IMR-90 (cell line): Measurements from ENCODE around the gene TMEM163. TPM values are rescaled to one million over a fixed set of nuclear protein-coding genes. Genes with fewer than 3 reads are reported as not detected.

Experiments
- ATAC-seq: fragments of 200-7000 bp; cut with Tn5 transposase; 2 replicates; pipeline ENCODE4 v1.9.1; 2020; ENCODE audit warnings: low read depth, mild to moderate bottlenecking, moderate library complexity
- BruUV-seq: library from RNA; stranded (reverse); fragments of 400-500 nt; replicated peaks from 2 replicates; lab custom pipeline; 2021; lab: Mats Ljungman, UMichigan
- CTCF ChIA-PET: fragments of 300-600 bp; formaldehyde crosslinking; extraction: SDS; loops from one replicate; lab custom pipeline; 2021; ENCODE audit warnings: antibody characterized with exemption; lab: Yijun Ruan, JAX
- POLR2A ChIA-PET: fragments of 300-600 bp; sonication (Branson Sonifier 250); formaldehyde crosslinking; loops from one replicate; lab custom pipeline; 2022; ENCODE audit warnings: antibody characterized with exemption; ENCODE audit not compliant: unreplicated experiment; lab: Charles Lee
- DNase-seq: peaks from one replicate; pipeline ENCODE4 v3.0.0; 2013
- H2AFZ ChIP-seq: replicated peaks from 2 replicates; pipeline ENCODE3; 2013; ENCODE audit warnings: low read length, mild to moderate bottlenecking; ENCODE audit not compliant: poor library complexity
- H2AK5ac ChIP-seq: 2 replicates; pipeline ENCODE4 v1.6.1; 2013; ENCODE audit warnings: low read depth, low read length, inconsistent platforms
- H2AK9ac ChIP-seq: replicated peaks from 2 replicates; pipeline ENCODE3; 2013; ENCODE audit warnings: mild to moderate bottlenecking, low read depth, low read length, moderate library complexity; ENCODE audit not compliant: poor library complexity
- H2BK120ac ChIP-seq: 2 replicates; pipeline ENCODE4 v1.6.1; 2013; ENCODE audit warnings: low read depth, low read length, inconsistent platforms
- H2BK15ac ChIP-seq: 3 replicates; pipeline ENCODE4 v1.6.1; 2013; ENCODE audit warnings: low read depth, low read length, inconsistent platforms
- H2BK20ac ChIP-seq: 2 replicates; pipeline ENCODE4 v1.6.1; 2013; ENCODE audit warnings: low read depth, mild to moderate bottlenecking, inconsistent platforms, low read length, moderate library complexity
- H2BK5ac ChIP-seq: 2 replicates; pipeline ENCODE4 v1.6.1; 2013; ENCODE audit warnings: mild to moderate bottlenecking, low read depth, low read length, inconsistent platforms; ENCODE audit not compliant: poor library complexity, severe bottlenecking
- H3K14ac ChIP-seq: replicated peaks from 2 replicates; pipeline ENCODE4 v1.6.1; 2013; ENCODE audit warnings: low read depth, low read length, inconsistent platforms
- H3K18ac ChIP-seq: 2 replicates; pipeline ENCODE4 v1.6.1; 2013; ENCODE audit warnings: low read depth, low read length, control low read depth
- H3K23ac ChIP-seq: 2 replicates; pipeline ENCODE4 v1.6.1; 2013; ENCODE audit warnings: low read depth, low read length, inconsistent platforms
- H3K27ac ChIP-seq: 2 replicates; pipeline ENCODE4 v1.5.1; 2013; ENCODE audit warnings: mild to moderate bottlenecking, control low read depth, low read length; ENCODE audit not compliant: insufficient read depth
- H3K27me3 ChIP-seq: 2 replicates; pipeline ENCODE4 v1.6.1; 2013; ENCODE audit warnings: low read length; ENCODE audit not compliant: control insufficient read depth, insufficient read depth
- H3K36me3 ChIP-seq: 2 replicates; pipeline ENCODE4 v1.6.1; 2013; ENCODE audit warnings: low read length, mixed read lengths; ENCODE audit not compliant: control insufficient read depth, insufficient read depth
- H3K4ac ChIP-seq: 2 replicates; pipeline ENCODE4 v1.6.1; 2013; ENCODE audit warnings: low read depth, low read length, inconsistent platforms
- H3K4me1 ChIP-seq: 2 replicates; pipeline ENCODE4 v1.6.1; 2013; ENCODE audit warnings: low read length, mixed read lengths; ENCODE audit not compliant: control insufficient read depth, insufficient read depth
- H3K4me2 ChIP-seq: 2 replicates; pipeline ENCODE4 v1.6.1; 2013; ENCODE audit warnings: low read depth, mild to moderate bottlenecking, control low read depth, low read length, moderate library complexity
- H3K4me3 ChIP-seq: 2 replicates; pipeline ENCODE4 v1.5.1; 2013; ENCODE audit warnings: low read depth, mild to moderate bottlenecking, control low read depth, low read length, moderate library complexity; ENCODE audit not compliant: insufficient read depth
- H3K56ac ChIP-seq: 2 replicates; pipeline ENCODE4 v1.6.1; 2013; ENCODE audit warnings: low read length, inconsistent platforms; ENCODE audit not compliant: insufficient read depth; ENCODE audit errors: extremely low read depth
- H3K79me1 ChIP-seq, 2 experiments: 2 replicates each; pipeline ENCODE4 v1.6.1; 2013; ENCODE audit warnings: low read length in 2 of 2, inconsistent platforms in 1 of 2, low read depth in 1 of 2
- H3K9ac ChIP-seq: 2 replicates; pipeline ENCODE4 v1.6.1; 2013; ENCODE audit warnings: low read depth, low read length, control low read depth
- H3K9me1 ChIP-seq: 2 replicates; pipeline ENCODE4 v1.6.1; 2013; ENCODE audit warnings: low read length, inconsistent platforms; ENCODE audit not compliant: insufficient read depth
- H3K9me3 ChIP-seq: 2 replicates; pipeline ENCODE4 v1.6.1; 2013; ENCODE audit warnings: low read length; ENCODE audit not compliant: control insufficient read depth, insufficient read depth
- H4K20me1 ChIP-seq: 2 replicates; pipeline ENCODE4 v1.6.1; 2013; ENCODE audit warnings: low read length, inconsistent platforms; ENCODE audit not compliant: insufficient read depth
- H4K5ac ChIP-seq: 2 replicates; pipeline ENCODE4 v1.6.1; 2013; ENCODE audit warnings: mild to moderate bottlenecking, low read depth, low read length, control low read depth
- H4K8ac ChIP-seq, 2 experiments: 2 replicates each; pipeline ENCODE4 v1.6.1; 2013; ENCODE audit warnings: low read depth in 2 of 2, low read length in 2 of 2, control low read depth in 1 of 2, inconsistent platforms in 1 of 2
- H4K91ac ChIP-seq: 2 replicates; pipeline ENCODE4 v1.6.1; 2013; ENCODE audit warnings: low read depth, low read length, inconsistent platforms; ENCODE audit not compliant: insufficient read depth
- BHLHE40 ChIP-seq: fragments of 150-350 bp; IDR thresholded peaks from 2 replicates; pipeline ENCODE4 v1.6.1; 2016; ENCODE audit warnings: mild to moderate bottlenecking, low read depth, low read length
- CEBPB ChIP-seq: IDR thresholded peaks from 2 replicates; pipeline ENCODE4 v1.6.1; 2012; ENCODE audit warnings: low read depth, low read length, improper control_type of control experiment
- CHD1 ChIP-seq: IDR thresholded peaks from 2 replicates; pipeline ENCODE4 v1.6.1; 2012; ENCODE audit warnings: low read depth, low read length, improper control_type of control experiment
- FOS ChIP-seq: fragments of 150-350 bp; IDR thresholded peaks from 2 replicates; pipeline ENCODE4 v1.6.1; 2016; ENCODE audit warnings: low read depth, low read length
- MAFK ChIP-seq: IDR thresholded peaks from 2 replicates; pipeline ENCODE4 v1.6.1; 2012; ENCODE audit warnings: low read depth, low read length, improper control_type of control experiment
- MAZ ChIP-seq: IDR thresholded peaks from 2 replicates; pipeline ENCODE4 v1.6.1; 2012; ENCODE audit warnings: low read depth, mild to moderate bottlenecking, low read length, improper control_type of control experiment, moderate library complexity, borderline replicate concordance
- MXI1 ChIP-seq: IDR thresholded peaks from 2 replicates; pipeline ENCODE4 v1.6.1; 2012; ENCODE audit warnings: low read depth, mild to moderate bottlenecking, low read length, moderate library complexity, borderline replicate concordance
- NFE2L2 ChIP-seq: fragments of 150-350 bp; IDR thresholded peaks from 2 replicates; pipeline ENCODE4 v1.6.1; 2016; ENCODE audit warnings: low read depth, mild to moderate bottlenecking, low read length
- POLR2A ChIP-seq: IDR thresholded peaks from 2 replicates; pipeline ENCODE4 v1.6.1; 2012; ENCODE audit warnings: mild to moderate bottlenecking, low read depth, low read length
- RAD21 ChIP-seq: IDR thresholded peaks from 2 replicates; pipeline ENCODE4 v1.6.1; 2012; ENCODE audit warnings: low read length, improper control_type of control experiment
- RCOR1 ChIP-seq: IDR thresholded peaks from 2 replicates; pipeline ENCODE4 v1.6.1; 2012; ENCODE audit warnings: mild to moderate bottlenecking, low read length, improper control_type of control experiment; ENCODE audit not compliant: insufficient replicate concordance
- RFX5 ChIP-seq: IDR thresholded peaks from 2 replicates; pipeline ENCODE4 v1.8.0; 2012; ENCODE audit warnings: low read depth, mild to moderate bottlenecking, low read length, moderate library complexity
- SMC3 ChIP-seq: fragments of 150-350 bp; IDR thresholded peaks from 2 replicates; pipeline ENCODE4 v1.6.1; 2016; ENCODE audit warnings: low read depth, mild to moderate bottlenecking, antibody characterized with exemption, low read length, moderate library complexity
- USF2 ChIP-seq: fragments of 150-350 bp; IDR thresholded peaks from 2 replicates; pipeline ENCODE4 v1.6.1; 2017; ENCODE audit warnings: mild to moderate bottlenecking, antibody characterized with exemption, low read length, low read depth
- WGBS, 2 experiments: methylation state at CpG; one replicate each; pipeline versions ENCODE4 v1.1.5 to v1.1.7; 2013; ENCODE audit warnings: missing lambda C conversion rate in 2 of 2; ENCODE audit not compliant: insufficient read length in 1 of 2; ENCODE audit errors: extremely low coverage in 2 of 2; 5-methylcytosine and 5-hydroxymethylcytosine counted together
- dilution Hi-C: fragments of 300-500 bp; cut with HindIII; formaldehyde crosslinking; loops from one replicate; pipeline ENCODE4 v1.14.3; 2018; ENCODE audit warnings: low sequenced_read_pairs; ENCODE audit not compliant: unreplicated experiment
- in situ Hi-C: fragments of 300-500 bp; cut with MboI; formaldehyde crosslinking; loops from 3 replicates; pipeline ENCODE4 v1.14.3; 2019; ENCODE audit warnings: low sequenced_read_pairs, inconsistent platforms, mixed read lengths
- intact Hi-C: fragments of 100-400 bp; cut with micrococcal nuclease; formaldehyde crosslinking; loops from 2 replicates; pipeline ENCODE4 v1.10.0; 2022
- polyA plus RNA-seq, 3 experiments: library from polyadenylated mRNA; depleted of rRNA; stranded (reverse); fragments of >200 nt; gene quantifications; 2 replicates each; pipeline ENCODE4 v1.2.3, GENCODE V29; 2012; ENCODE audit warnings: low replicate concordance in 1 of 3
- total RNA-seq: library from RNA; depleted of rRNA; stranded (reverse); fragments of >200 nt; gene quantifications from 2 replicates; pipeline ENCODE4 v1.2.3, GENCODE V29; 2012
- TF ChIP-seq, protein P1 (sequence below): fragments of 150-350 bp; IDR thresholded peaks from 2 replicates; pipeline ENCODE4 v1.6.1; 2016; ENCODE audit warnings: low read depth, mild to moderate bottlenecking, low read length, moderate library complexity, borderline replicate concordance
- TF ChIP-seq, protein P2 (sequence below): conservative IDR thresholded peaks from 2 replicates; pipeline ENCODE4 v1.5.1; 2012; ENCODE audit warnings: mild to moderate bottlenecking, low read depth, low read length, improper control_type of control experiment

The TMEM163 gene
- total and polyA plus RNA-seq, 2 of the 4 experiments (the other 2 are of a cell fraction) = not detected

- no peaks in the 10 kb centered on the region for H3K9me1 ChIP-seq
- ChIA-PET CTCF (no interaction called here), POLR2A (no interaction called here)
- BruUV-seq = no TSS peak
- H3K56ac ChIP-seq = no peak overlapping the region
- no peak overlapping the region for H4K5ac ChIP-seq
- no peak overlapping the region for H3K4me2 ChIP-seq
- H2BK20ac ChIP-seq = no peak overlapping the region
- no peak overlapping the region for H4K91ac ChIP-seq
- TF ChIP-seq MAZ = no peak
- no peak for TF ChIP-seq RFX5
- no peak for TF ChIP-seq BHLHE40
- no peak for TF ChIP-seq RAD21
- TF ChIP-seq RCOR1 = no peak
- TF ChIP-seq USF2 = no peak
- no peak for TF ChIP-seq NFE2L2
- TF ChIP-seq MXI1 = no peak
- no peak for TF ChIP-seq POLR2A
- TF ChIP-seq, protein P1, sequence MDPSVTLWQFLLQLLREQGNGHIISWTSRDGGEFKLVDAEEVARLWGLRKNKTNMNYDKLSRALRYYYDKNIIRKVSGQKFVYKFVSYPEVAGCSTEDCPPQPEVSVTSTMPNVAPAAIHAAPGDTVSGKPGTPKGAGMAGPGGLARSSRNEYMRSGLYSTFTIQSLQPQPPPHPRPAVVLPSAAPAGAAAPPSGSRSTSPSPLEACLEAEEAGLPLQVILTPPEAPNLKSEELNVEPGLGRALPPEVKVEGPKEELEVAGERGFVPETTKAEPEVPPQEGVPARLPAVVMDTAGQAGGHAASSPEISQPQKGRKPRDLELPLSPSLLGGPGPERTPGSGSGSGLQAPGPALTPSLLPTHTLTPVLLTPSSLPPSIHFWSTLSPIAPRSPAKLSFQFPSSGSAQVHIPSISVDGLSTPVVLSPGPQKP = no peak
- TF ChIP-seq CHD1 = no peak
- TF ChIP-seq FOS = no peak
- no peak for TF ChIP-seq MAFK
- TF ChIP-seq, protein P2, sequence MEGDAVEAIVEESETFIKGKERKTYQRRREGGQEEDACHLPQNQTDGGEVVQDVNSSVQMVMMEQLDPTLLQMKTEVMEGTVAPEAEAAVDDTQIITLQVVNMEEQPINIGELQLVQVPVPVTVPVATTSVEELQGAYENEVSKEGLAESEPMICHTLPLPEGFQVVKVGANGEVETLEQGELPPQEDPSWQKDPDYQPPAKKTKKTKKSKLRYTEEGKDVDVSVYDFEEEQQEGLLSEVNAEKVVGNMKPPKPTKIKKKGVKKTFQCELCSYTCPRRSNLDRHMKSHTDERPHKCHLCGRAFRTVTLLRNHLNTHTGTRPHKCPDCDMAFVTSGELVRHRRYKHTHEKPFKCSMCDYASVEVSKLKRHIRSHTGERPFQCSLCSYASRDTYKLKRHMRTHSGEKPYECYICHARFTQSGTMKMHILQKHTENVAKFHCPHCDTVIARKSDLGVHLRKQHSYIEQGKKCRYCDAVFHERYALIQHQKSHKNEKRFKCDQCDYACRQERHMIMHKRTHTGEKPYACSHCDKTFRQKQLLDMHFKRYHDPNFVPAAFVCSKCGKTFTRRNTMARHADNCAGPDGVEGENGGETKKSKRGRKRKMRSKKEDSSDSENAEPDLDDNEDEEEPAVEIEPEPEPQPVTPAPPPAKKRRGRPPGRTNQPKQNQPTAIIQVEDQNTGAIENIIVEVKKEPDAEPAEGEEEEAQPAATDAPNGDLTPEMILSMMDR = no peak
- TF ChIP-seq CEBPB = no peak
- no peak for TF ChIP-seq SMC3
- H3K23ac ChIP-seq = no peak overlapping the region
- peaks cover 3% of the 10 kb centered on the region; the same call in 1 of the 2 replicates for H3K9me3 ChIP-seq
- H3K36me3 ChIP-seq = no peaks in the 10 kb centered on the region
- no peaks in the 10 kb centered on the region for H3K4me1 ChIP-seq
- no peak overlapping the region for H2BK5ac ChIP-seq
- H3K9ac ChIP-seq = no peak overlapping the region
- intact Hi-C loops (no loop called here), in situ Hi-C loops (no loop called here), dilution Hi-C loops (no loop called here)
- H4K20me1 ChIP-seq = no peaks in the 10 kb centered on the region
- H3K4ac ChIP-seq = no peak overlapping the region
- no peak overlapping the region for H4K8ac ChIP-seq
- no peak overlapping the region for H3K14ac ChIP-seq
- no peak overlapping the region for H2AFZ ChIP-seq
- DNase-seq = no peak
- H3K79me1 ChIP-seq = no peaks in the 10 kb centered on the region
- H3K18ac ChIP-seq = no peak overlapping the region
- no peaks in the 10 kb centered on the region for H3K27me3 ChIP-seq
- no peak overlapping the region for H3K4me3 ChIP-seq
- H2BK15ac ChIP-seq = no peak overlapping the region
- 83% methylated on average over 1 of the region's 8 CpGs; no CpG with 5 or more reads in 1 of the 2 experiments for WGBS, 2 experiments
- no peak overlapping the region for H3K27ac ChIP-seq
- ATAC-seq = no peak
- no peak overlapping the region for H2BK120ac ChIP-seq
- no peak overlapping the region for H2AK9ac ChIP-seq
- H2AK5ac ChIP-seq = no peak overlapping the region
These were observed 108.8 kb downstream of the TMEM163 start for GRCh38 chr2:134609924-134610513.
